ENCODE data around the gene ST3GAL3.

ST3GAL3 gene

DNA sequence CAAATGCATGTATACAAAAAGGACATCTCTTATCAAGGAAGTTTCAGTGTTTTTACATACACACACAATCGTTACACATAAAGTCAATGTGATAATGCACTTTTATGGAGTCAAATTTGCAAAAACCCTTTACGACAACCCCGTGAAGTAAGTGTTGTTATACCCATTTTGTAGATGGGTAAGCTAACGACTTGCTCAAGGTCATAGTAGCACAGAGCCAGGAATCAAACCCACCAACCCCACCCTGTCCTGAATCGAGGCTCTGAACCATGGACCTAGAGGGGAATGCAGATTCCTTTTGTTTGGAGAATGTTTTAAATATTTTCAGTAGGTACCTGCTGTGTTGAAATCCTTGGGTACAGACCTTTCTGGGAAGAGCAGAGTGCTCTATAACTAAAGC, 148.9 kb downstream of the ST3GAL3 start:
- DNase-seq: no peak

DNA sequence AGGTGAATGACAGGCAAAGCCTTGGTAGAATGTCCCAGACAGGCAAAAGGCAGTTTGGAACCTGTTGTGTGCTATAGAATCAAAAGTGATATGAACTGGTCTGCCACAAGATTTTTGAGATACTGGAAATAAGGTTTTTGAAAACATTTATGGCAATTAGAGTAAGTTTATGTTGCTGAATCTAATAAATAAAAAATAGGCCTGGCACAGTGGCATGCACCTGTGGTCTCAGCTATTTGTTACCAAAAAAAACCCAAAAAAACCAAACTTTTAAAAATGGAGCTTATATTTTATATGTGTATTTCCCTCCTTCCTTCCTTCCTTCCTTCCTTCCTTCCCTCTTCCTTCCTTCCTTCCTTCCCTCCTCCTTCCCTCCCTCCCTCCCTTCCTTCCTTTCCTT, 149.8 kb downstream of the ST3GAL3 start:
- DNase-seq: no peak

DNA sequence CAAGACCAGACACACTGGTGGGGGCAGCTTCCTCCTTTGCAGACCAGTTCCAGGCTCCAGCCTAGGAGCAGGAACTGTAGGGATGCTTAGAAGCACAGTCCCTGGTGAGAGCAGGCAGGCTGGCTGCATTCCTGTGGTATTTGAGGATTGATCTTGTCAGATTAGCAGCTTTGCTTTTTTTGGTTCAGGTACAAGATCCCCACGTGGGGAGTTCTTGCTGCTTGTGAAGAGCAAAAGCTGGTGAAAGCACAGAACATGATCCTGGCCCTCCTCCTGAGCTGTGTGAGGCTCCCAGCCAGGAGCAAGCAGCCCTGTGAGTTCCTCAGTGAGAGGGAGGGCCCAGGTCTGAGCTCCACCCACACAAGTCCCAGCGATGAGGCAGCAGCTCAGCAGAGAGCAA, 151.0 kb downstream of the ST3GAL3 start:
- DNase-seq: no peak

DNA sequence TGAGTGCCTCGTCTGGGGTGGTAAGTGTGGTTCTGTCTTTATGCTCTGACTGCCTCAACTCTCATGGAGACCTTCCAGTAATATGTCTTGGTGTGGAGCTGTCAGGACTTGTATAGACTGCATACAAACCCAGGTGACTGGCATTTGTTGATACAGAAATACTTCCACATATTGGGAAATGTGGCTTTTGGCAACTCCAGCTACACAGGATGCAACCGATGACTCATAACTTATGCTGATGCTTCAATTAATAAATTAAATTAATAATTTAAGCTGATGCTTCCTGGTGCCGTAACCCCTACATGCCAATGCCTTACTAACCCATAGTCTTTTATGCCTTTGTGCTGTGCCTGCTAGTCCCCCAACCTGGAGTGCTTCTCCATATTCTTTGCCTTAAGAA, 154.0 kb downstream of the ST3GAL3 start:
- no peak for DNase-seq

DNA sequence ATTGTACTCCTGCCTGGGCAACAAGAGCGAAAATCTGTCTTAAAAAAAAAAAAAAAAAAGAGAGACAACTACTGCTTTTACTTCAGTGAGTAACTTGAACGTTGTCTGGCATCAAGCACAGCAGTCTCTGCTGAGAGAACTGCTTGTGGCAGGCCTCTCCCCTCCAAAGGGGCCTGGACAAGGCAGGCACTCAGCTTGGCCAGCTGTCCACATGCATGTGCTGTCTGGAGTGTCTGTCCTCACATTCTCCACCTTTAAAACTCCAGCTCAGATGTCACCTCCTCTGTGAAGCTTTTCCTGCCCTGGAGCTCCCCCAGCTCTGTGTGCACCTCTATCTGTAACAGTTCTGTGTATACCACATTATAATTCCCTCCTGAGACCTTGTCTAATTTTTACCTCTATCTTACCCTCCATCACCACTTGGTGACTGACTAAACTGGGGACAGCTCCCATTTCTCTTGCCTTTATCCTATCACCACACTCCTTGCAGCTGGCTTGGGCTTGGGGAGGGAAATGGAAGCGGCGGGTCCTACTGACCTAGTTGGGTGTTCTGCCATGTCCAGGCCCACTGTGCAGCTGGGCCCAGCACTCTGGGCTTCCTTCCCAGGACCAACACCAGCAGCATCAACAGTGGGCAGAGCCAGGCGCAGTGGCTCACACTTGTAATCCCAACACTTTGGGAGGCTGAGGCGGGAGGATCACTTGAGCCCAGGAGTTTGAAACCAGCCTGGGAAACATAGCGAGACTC, 154.8 kb downstream of the ST3GAL3 start:
- no peak for DNase-seq

DNA sequence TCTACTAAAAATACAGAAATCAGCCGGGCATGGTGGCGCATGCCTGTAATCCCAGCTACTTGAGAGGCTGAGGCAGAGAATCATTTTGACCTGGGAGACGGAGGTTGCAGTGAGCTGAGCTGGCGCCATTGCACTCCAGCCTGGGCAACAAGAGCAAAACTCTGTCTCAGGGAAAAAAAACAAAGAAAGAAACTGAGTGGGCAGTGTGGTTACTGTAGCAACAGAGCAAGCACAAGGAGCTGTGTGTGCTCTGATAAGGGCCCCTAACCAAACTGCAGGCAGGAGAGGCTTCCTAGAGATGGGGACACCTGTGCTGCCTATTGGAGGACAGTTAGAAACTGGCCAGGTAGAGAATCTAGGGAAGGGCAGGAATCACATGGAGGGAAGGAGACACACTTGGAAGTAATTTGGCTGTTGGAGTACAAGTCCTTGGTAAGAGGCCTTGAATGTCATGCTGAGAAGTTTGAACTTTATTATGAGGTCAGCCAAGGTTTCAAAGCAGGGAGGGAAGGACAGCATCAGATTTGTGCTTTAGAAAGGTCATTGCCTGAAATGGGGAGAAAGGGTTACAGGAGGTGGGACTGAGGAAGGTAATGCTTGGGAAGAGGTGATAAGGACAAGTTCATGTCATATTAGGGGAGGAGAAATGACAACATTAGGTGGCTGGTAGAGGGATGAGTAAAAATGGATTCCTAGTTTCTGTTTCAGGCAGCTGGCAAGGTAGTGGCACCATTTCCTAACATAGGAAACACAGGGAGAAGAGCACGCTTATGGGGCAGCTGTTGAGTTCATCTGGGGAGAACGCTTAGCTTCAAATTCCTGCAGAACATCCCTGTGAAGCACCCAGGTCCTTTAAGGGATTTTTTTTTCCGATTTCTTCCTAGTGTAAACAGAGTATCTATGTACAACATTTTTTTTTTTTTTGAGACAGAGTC, 157.0 kb downstream of the ST3GAL3 start:
- DNase-seq: no peak

DNA sequence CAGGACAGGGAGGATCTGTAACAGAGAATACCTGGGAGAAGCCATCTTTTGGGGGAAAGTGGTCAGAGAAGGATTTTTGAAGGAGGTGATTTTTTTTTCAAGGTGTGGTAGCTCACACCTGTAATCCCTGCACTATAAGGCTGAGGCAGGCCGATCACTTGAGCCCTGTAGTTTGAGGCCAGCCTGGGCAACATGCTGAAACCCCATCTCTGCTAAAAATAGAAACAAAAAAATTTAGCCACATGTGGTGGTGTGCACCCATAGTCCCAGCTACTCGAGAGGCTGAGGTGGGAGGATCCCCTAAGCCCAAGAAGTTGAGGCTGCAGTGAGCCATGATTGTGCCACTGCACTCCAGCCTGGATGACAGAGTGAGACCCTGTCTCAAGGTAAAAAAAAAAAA, 158.9 kb downstream of the ST3GAL3 start:
- no peak for DNase-seq

DNA sequence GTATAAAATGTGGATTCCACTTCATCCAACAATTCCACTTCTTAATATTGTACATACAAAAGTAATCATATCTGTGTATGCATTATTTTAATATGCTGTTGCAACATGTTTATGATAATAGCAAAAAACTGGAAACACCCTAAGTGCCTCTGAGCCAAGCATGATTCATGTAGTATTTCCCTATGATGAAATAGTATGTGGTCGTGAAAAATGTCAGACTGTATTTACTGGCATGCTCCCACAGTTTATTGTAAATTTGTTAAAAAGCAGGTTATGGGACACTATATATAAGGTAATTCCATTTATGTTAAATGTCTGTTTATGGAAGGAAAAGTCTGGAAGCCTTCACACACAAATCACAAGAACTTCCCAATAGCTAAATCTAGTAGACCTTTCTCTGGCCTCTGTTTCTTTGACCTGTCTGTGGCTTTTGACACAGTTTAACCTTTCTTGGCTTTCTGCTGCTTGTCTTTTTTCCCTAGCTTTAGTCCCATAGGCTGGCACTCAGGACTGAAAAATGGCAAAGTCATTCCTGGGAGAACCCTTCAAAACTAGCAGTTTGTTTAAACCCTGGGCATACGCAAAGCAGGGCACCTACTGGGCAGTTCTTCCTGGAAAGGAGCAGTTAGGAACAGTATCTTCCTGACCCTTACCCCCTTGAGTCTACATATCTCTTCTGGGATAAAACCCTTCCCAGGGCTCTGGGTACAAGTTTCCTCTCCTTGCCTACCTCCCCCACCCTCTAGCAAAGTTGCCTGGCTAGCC, 160.8 kb downstream of the ST3GAL3 start:
- no peak for DNase-seq

DNA sequence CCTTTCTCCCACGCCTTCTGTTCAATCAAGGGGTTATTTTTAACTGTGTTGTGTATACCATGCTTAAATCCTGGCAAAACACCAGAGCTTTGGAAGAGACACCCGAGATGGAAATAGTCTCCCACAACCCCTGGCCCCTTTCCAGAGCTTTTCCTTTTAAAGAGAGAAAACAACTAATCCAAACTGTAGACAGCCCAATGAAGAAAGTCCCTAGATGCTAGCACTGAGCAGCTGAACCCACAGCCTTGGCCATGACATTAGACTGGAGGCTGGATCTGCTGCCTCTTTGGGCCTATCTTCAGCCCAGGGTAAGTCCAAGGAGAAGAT, 161.4 kb downstream of the ST3GAL3 start:
- no peak for DNase-seq

DNA sequence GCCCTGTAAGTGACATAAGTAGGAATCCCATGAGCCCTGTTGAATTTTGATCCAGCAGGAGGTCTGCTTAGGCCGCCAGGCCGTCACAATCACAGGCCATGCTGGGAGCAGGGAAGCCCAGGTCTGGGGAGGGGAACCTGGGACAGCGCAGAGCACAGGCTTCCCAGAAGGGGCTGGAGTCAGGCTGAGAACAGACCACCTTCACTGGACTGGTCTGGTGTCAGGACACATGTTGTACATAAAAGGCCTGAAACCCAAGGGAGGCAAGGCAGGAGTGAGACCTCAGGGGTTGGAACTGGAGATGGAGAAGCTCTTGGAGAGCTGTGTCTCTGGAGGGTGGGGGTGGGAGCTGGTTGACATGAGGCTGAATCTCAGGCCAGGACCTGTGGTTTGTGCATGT, 163.0 kb downstream of the ST3GAL3 start:
- DNase-seq: no peak

DNA sequence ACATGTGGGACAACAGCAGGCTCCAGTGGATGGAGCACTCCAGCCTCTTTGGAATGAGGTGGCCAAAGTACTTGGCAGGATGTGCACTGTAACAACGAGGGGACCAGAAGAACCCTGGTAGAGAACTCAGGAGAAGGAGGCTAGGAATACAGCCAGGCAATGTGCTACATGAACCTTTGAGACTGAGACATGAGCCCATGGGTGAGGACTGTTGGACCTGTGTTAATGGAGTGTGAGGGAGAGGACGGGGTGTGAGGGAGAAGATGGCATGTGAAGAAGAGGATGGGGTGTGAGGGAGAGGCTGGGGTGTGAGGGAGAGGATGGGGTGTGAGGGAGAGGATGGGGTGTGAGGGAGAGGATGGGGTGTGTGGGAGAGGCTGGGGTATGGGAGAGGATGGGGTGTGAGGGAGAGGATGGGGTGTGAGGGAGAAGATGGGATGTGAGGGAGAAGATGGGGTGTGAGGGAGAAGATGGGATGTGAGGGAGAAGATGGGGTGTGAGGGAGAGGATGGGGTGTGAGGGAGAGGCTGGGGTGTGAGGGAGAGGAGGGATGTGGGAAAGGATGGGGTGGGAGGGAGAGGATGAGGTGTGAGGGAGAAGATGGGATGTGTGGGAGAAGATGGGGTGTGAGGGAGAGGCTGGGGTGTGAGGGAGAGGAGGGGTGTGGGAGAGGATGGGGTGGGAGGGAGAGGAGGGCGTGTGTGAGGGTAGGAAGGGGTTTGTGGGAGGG, 164.0 kb downstream of the ST3GAL3 start:
- no peak for DNase-seq

DNA sequence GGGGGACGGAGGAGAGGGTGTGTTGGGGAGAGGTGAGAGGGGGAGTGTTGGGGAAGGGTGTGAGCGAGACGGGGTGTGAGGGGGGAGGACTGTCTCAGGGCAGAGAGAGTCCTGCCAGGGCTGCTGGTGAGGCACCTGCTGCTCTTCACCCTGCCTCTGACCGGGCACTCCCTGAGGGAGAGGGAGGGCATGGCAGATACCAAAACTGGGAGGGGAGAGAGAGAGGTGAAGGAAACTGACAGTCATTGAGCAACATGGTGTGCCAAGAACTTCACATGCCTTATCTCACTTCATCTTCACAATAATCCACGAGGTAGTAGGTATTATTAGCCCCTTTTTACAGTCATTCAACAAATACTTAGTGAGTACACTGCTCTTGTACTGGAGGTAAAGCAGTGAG, 164.9 kb downstream of the ST3GAL3 start:
- DNase-seq: no peak

DNA sequence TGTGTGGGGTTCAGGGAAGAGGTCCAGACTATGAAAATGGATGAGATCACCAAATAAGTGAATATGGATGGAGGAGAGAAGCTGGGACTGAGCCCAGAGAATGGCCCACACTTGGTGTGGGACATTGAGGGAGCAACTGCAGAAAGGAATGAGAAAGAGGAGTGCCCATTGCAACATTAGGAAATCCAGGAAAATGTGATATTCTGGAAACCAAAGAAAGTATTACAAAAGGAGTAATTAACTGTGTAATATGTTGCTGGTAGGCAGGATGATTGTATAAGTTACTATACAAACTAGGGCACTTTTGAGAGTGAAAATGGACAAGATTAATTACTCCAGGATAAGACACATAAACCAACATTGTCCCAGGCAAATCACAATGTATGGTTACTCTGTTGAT, 166.5 kb downstream of the ST3GAL3 start:
- no peak for DNase-seq

DNA sequence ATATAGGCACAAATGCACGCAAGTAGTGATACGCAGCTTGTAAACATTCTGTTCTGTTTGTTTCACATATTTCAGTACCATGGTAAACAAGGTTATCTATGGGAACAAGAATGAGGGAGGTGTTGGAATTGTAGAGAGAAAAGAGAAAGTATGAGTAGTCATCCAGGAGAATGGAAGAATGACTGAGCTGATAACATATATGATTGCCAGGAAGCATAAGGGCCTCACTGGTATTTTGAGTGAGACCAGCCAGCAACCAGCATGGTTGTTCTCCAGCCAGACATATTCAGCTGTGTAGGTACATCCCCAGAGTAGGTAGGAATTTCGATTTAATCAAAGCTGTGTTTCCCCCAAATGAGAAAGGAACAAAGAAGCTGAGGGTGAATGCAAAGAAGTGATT, 167.4 kb downstream of the ST3GAL3 start:
- DNase-seq: no peak

DNA sequence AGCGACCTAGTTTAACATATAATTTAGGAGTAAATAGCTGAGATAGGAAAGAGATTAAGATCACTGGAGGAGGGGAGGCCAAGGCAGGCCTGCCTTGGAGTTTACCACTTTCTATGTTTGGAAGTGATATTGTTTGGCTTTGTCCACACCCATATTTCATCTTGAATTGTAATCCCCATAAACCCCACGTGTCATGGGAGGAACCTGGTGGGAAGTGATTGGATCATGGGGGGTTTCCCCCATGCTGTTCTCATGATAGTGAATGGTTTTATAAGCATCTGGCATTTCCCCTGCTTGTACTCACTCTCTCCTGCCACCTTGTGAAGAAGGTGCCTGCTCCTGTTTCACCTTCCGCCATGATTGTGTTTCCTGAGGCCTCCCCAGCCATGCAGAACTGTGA, 168.0 kb downstream of the ST3GAL3 start:
- no peak for DNase-seq

DNA sequence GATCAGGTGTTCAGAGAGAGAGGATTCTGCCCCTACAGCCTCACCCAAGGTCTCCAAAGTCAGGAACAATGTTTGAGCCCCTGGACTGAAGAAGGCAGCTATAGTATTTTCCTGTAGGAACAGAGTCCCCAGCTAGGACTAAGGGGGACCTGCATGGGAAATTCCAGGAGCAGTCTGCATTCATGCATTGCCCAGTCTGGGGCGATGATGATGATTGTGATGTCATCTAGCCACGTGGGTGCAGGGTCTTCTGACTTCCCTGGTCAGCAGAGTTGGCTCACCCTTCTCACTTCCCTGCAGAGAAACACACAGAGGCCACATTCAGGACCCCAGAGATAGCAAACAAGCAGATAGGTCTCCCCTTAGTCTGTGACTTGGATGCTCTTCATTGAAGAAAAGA, 169.8 kb downstream of the ST3GAL3 start:
- DNase-seq: no peak

DNA sequence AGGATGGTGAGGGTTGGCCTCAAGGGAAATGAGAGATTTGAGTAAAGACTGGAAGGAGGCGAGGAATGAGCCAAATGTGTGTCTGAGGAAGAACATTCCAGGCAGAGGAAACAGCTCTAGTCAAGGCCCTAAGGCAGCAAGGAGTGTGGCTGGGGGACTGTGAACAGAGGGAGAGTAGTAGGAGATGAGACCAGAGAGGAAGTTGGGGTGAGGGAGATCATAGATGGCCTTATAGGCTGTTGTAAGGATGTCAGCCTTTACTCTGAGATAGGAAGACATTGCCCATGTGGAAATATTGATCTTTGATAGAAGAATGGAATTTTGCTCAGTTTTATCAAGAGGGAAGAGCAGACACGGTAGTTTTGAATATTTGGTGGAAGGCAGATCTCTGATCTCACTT, 171.1 kb downstream of the ST3GAL3 start:
- no peak for DNase-seq

DNA sequence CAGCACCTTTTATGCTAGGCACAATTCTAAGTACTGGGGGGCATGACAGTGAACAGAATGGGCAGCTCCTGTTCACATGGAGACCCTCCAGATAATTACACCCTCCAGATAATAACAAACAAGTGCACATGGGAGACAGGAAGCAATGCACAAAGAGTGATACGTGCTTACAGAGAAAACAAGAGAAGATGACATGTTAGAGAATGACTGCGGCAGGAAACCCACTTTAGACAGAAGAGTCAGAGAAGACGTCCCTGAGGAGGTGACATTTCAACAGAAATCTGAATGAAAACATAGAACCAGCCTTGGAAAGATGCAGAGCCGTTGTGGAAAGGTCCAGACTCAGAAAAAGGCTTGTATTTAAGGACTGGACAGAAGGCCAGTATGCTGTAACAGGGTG, 171.5 kb downstream of the ST3GAL3 start:
- DNase-seq: peak; percentile 80

DNA sequence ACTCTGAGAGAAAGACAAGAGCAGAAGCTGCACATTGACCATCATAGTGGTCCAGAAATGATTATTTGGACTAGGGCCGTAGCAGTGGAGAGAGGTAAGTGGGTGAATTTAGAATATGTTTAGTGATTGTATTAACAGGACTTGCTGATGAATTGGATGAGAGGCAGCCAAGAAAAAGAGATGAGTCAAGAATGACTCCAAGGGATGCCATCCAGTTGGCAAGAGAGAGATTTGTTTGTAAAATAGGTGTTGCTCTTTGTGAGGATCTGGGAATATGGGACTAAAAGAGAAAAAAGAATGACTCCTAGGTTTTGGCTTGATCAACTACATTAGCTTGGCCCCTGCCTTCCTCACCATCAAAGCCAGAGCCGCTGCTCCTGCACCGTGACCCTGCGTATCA, 172.1 kb downstream of the ST3GAL3 start:
- no peak for DNase-seq

DNA sequence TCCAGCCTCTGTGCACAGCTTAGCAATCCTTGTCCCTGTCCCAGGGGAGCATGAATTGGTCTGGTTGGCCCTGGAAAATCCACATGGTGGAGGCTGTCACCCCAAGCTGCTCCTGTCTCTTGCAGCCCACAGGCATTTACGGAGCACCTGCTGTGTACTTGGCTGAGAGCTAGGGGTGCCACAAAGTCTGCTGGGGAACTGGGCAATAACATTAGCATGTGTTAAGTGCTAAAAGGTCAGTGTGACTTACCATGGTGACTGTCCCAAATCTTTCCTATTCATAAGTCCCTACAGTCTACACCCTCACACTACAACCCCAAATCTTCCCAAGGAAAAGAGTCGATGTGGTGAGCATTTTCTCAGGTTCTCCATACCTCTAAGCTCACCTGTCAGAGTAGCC, 172.7 kb downstream of the ST3GAL3 start:
- DNase-seq: no peak

DNA sequence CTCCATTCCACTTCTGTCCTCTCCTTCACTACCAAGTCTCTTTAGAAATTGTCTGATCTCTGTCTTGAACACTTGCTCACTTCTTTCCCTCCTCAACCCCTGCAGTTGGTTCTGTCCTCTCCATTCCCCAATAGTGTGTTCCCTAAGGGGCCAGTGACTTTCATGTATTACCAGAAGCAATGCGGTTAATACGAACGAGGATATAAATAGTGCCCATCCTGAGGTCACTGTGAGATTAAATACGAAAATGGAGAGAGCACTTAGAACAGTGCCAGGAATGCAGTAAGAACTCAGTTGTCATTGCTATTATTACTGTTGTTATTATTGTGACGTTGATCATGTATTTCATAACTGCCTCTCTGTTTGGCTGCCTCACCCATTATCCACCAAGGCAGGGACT, 173.3 kb downstream of the ST3GAL3 start:
- no peak for DNase-seq

DNA sequence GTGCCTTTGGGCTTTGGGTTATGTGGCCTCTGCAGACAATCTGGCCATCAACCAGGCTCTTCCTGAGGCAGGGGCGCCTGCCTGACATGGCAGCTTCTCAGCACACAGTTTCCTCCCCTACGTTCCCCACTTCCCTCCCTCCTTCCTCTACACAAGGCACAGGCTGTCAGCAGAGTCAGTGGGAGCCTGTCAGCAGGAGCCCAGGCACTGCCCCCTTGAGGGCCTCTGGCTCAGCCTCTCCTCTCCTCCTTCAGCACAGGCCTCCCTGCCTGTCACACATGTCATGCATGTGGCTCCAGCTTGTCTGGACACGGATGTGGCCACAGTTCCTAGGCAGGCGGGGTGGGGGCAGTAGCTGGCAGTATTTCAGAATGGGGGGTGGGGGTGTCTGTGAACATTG, 174.1 kb downstream of the ST3GAL3 start:
- no peak for DNase-seq

DNA sequence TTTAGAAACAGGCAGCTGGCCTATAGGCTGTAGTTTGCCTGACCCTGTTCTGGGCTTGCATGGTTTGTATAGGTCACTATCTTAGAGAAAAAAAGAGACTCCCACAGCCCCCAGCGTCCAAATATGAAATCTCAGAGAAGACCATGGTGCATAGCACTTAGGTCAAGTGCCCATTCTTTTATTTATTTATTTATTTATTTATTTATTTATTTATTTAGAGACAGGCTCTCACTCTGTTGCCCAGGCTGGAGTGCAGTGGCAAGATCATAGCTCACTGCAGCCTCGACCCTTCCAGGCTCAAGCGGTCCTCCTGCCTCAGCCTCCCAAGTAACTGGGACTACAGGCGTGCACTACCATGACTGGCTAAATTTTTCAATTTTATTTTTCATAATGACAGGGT, 175.4 kb downstream of the ST3GAL3 start:
- no peak for DNase-seq
